Ishikawa (cell line): Measurements from ENCODE around the gene PAPPA.

Source experiments
- CEBPB ChIP-seq: IDR thresholded peaks from 2 replicates; pipeline ENCODE4 v1.6.1; 2012
- CREB1 ChIP-seq: IDR thresholded peaks from 2 replicates; pipeline ENCODE4 v1.6.1; 2012; ENCODE audit warnings: low read depth
- EGR1 ChIP-seq: IDR thresholded peaks from 2 replicates; pipeline ENCODE4 v1.6.1; 2012
- EP300 ChIP-seq: IDR thresholded peaks from 2 replicates; pipeline ENCODE4 v1.6.1; 2012; ENCODE audit warnings: borderline replicate concordance
- FOXM1 ChIP-seq: IDR thresholded peaks from 2 replicates; pipeline ENCODE4 v1.6.1; 2012; ENCODE audit warnings: low read depth, borderline replicate concordance
- MAX ChIP-seq: IDR thresholded peaks from 2 replicates; pipeline ENCODE4 v1.6.1; 2012
- NFIC ChIP-seq: IDR thresholded peaks from 2 replicates; pipeline ENCODE4 v1.6.1; 2012
- RAD21 ChIP-seq: IDR thresholded peaks from 2 replicates; pipeline ENCODE4 v1.6.1; 2012; ENCODE audit warnings: low read depth
- TAF1 ChIP-seq: IDR thresholded peaks from 2 replicates; pipeline ENCODE4 v1.6.1; 2012; ENCODE audit warnings: low read depth, mild to moderate bottlenecking
- TCF12 ChIP-seq: IDR thresholded peaks from 2 replicates; pipeline ENCODE4 v1.6.1; 2012; ENCODE audit warnings: low read depth
- TEAD4 ChIP-seq: IDR thresholded peaks from 2 replicates; pipeline ENCODE4 v1.6.1; 2012
- USF1 ChIP-seq: IDR thresholded peaks from 2 replicates; pipeline ENCODE4 v1.6.1; 2012
- YY1 ChIP-seq: IDR thresholded peaks from 2 replicates; pipeline ENCODE4 v1.6.1; 2012; ENCODE audit warnings: low read depth
- ZBTB7A ChIP-seq: IDR thresholded peaks from 2 replicates; pipeline ENCODE4 v1.6.1; 2012; ENCODE audit warnings: low read depth
- TF ChIP-seq, protein P1 (sequence below): IDR thresholded peaks from 2 replicates; pipeline ENCODE4 v1.6.1; 2012; ENCODE audit warnings: low read depth, mild to moderate bottlenecking

PAPPA gene

DNA sequence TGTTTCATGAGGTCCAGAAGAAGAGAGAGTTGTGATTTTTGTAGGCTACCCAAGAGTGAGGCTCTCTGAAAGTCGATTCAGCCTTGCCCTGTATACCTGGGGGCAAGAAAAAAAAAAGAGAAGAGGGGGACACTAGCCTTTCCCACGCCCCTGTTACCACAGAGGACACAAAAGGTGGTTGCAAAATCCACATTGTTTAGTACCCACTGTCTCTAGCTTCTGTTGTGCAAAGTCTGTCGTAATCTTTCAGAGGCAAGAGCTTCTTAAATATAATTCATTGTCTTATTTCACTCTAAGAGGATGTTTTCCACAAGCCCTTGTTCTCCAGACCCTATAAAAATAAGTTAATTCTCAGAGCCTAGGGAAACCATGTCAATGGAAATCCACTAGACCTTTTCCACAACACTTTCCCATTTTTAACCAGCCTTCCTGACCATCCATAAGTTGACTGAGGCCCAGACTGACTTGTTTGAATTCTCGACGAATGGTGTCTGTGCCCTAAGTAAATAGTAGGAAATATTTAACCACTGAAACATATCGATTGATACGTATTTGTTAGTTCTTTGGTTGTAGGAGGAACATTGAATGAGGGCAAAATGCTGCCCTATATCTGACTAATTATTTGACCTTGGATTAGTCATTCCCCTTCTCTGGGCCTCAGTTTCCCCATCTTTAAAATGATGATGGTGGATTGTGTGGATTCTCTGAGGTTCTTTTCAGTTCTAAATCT is 182.7 kb downstream of the PAPPA start:
- no peak for TF ChIP-seq USF1
- no peak for TF ChIP-seq NFIC
- TF ChIP-seq EP300, result no peak
- TF ChIP-seq YY1, result no peak
- TF ChIP-seq FOXM1, result no peak
- TF ChIP-seq TAF1, result no peak
- no peak for TF ChIP-seq CEBPB
- no peak for TF ChIP-seq TCF12
- TF ChIP-seq CREB1, result no peak
- no peak for TF ChIP-seq ZBTB7A
- no peak for TF ChIP-seq TEAD4
- no peak for TF ChIP-seq RAD21
- no peak for TF ChIP-seq EGR1
- no peak for TF ChIP-seq MAX
- TF ChIP-seq, protein P1, sequence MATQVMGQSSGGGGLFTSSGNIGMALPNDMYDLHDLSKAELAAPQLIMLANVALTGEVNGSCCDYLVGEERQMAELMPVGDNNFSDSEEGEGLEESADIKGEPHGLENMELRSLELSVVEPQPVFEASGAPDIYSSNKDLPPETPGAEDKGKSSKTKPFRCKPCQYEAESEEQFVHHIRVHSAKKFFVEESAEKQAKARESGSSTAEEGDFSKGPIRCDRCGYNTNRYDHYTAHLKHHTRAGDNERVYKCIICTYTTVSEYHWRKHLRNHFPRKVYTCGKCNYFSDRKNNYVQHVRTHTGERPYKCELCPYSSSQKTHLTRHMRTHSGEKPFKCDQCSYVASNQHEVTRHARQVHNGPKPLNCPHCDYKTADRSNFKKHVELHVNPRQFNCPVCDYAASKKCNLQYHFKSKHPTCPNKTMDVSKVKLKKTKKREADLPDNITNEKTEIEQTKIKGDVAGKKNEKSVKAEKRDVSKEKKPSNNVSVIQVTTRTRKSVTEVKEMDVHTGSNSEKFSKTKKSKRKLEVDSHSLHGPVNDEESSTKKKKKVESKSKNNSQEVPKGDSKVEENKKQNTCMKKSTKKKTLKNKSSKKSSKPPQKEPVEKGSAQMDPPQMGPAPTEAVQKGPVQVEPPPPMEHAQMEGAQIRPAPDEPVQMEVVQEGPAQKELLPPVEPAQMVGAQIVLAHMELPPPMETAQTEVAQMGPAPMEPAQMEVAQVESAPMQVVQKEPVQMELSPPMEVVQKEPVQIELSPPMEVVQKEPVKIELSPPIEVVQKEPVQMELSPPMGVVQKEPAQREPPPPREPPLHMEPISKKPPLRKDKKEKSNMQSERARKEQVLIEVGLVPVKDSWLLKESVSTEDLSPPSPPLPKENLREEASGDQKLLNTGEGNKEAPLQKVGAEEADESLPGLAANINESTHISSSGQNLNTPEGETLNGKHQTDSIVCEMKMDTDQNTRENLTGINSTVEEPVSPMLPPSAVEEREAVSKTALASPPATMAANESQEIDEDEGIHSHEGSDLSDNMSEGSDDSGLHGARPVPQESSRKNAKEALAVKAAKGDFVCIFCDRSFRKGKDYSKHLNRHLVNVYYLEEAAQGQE, result no peak

GRCh38 chr9:116337015-116337414 is 183.4 kb downstream of the PAPPA start:
- TF ChIP-seq TAF1, result no peak
- no peak for TF ChIP-seq YY1
- TF ChIP-seq EP300, result no peak
- no peak for TF ChIP-seq EGR1
- TF ChIP-seq TEAD4, result no peak
- no peak for TF ChIP-seq MAX
- no peak for TF ChIP-seq FOXM1
- no peak for TF ChIP-seq TCF12
- TF ChIP-seq ZBTB7A, result no peak
- no peak for TF ChIP-seq NFIC
- no peak for TF ChIP-seq CEBPB
- no peak for TF ChIP-seq USF1
- TF ChIP-seq CREB1, result no peak
- TF ChIP-seq, protein P1, result no peak
- no peak for TF ChIP-seq RAD21

GRCh38 chr9:116340270-116340669 is 186.7 kb downstream of the PAPPA start:
- TF ChIP-seq CREB1 (no peak), EP300 (no peak), RAD21 (no peak), YY1 (no peak), EGR1 (no peak), CEBPB (no peak), TAF1 (no peak), USF1 (no peak), FOXM1 (no peak), TEAD4 (no peak), MAX (no peak), NFIC (no peak)

DNA sequence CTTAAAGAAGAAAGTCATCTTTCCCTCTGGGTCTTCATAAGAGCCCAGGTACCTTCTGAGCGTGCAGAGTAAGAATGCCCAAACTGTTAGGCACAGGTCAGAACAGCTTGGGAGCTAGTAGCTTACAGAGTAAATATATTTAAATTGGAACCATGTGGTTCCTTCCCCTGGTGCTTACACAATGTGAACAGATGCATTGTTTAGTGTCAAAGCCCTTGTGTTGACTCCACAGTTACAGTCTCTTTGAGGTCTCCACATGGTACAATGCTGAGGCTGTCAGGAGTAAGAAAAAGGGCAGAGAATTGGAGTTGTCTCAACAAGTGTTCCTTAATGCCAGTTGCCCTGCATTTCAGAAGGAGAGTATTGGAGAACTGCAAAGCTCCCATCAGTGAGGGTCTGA is 188.5 kb downstream of the PAPPA start:
- TF ChIP-seq, protein P1, result no peak
- no peak for TF ChIP-seq FOXM1
- no peak for TF ChIP-seq CEBPB
- no peak for TF ChIP-seq USF1
- TF ChIP-seq NFIC, result no peak
- no peak for TF ChIP-seq TEAD4
- TF ChIP-seq EGR1, result no peak
- TF ChIP-seq TCF12, result no peak
- TF ChIP-seq YY1, result no peak
- TF ChIP-seq MAX, result no peak
- TF ChIP-seq EP300, result no peak
- TF ChIP-seq TAF1, result no peak
- TF ChIP-seq CREB1, result no peak
- TF ChIP-seq ZBTB7A, result no peak
- no peak for TF ChIP-seq RAD21
